ENCODE measurements around the gene ZNF691. TPM values are rescaled to one million over a fixed set of nuclear protein-coding genes. Genes with fewer than 3 reads are reported as not detected.

ZNF691 gene
- total RNA-seq, 1 experiment from 2014 or later: 16.6 TPM

DNA sequence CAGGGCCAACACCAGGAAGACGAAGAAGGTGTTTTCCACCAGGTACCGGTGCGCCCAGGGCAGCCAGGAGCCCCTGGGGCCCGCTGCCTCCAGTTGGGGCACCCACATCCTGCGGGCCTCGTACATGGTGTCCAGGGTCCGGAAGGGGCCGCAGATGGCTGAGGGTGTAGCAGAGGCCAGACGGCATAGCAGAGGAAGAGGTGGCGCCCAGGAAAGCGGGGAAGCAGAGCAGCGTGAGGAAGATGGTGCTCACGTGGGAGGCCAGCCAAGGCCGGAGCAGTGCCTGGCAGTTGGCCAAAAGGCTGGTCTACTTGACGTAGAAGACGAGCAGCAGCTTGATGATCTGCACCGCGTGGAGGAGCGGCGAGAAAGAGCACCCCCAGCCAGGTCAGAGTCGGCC, 40.4 kb downstream of the ZNF691 start:
- peaks cover 7% of the 10 kb centered on the region; the same call in 1 of the 2 replicates for H3K27me3 Mint-ChIP-seq (ENCODE audit: low read depth)
- H3K4me3 Mint-ChIP-seq: no peak overlapping the region
- ATAC-seq: no peak
- no peaks in the 10 kb centered on the region for H3K9me3 Mint-ChIP-seq
- H3K27ac Mint-ChIP-seq: no peak overlapping the region
- no peak for DNase-seq (ENCODE audit: low spot score)
- ChIA-PET CTCF (interaction anchor here (1.4 kb wide), 1 partner anchor 27 kb away, joined by 4 read pairs; no protein-coding TSS in a partner anchor), POLR2A (no interaction called here)
- TF ChIP-seq JUN (CRISPR knock-in tag; IDR thresholded peaks at IDR 0.05) (no peak), FOXJ3 (CRISPR knock-in tag; IDR thresholded peaks at IDR 0.05; ENCODE audit: borderline replicate concordance) (no peak), ZBTB21 (CRISPR knock-in tag; IDR thresholded peaks at IDR 0.05; ENCODE audit: borderline replicate concordance) (no peak), NR1H2 (CRISPR knock-in tag; IDR thresholded peaks at IDR 0.05) (no peak)
- TF ChIP-seq, protein P1, sequence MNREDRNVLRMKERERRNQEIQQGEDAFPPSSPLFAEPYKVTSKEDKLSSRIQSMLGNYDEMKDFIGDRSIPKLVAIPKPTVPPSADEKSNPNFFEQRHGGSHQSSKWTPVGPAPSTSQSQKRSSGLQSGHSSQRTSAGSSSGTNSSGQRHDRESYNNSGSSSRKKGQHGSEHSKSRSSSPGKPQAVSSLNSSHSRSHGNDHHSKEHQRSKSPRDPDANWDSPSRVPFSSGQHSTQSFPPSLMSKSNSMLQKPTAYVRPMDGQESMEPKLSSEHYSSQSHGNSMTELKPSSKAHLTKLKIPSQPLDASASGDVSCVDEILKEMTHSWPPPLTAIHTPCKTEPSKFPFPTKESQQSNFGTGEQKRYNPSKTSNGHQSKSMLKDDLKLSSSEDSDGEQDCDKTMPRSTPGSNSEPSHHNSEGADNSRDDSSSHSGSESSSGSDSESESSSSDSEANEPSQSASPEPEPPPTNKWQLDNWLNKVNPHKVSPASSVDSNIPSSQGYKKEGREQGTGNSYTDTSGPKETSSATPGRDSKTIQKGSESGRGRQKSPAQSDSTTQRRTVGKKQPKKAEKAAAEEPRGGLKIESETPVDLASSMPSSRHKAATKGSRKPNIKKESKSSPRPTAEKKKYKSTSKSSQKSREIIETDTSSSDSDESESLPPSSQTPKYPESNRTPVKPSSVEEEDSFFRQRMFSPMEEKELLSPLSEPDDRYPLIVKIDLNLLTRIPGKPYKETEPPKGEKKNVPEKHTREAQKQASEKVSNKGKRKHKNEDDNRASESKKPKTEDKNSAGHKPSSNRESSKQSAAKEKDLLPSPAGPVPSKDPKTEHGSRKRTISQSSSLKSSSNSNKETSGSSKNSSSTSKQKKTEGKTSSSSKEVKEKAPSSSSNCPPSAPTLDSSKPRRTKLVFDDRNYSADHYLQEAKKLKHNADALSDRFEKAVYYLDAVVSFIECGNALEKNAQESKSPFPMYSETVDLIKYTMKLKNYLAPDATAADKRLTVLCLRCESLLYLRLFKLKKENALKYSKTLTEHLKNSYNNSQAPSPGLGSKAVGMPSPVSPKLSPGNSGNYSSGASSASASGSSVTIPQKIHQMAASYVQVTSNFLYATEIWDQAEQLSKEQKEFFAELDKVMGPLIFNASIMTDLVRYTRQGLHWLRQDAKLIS (CRISPR knock-in tag; IDR thresholded peaks at IDR 0.05; ENCODE audit: borderline replicate concordance): no peak
- TF ChIP-seq, protein P2, sequence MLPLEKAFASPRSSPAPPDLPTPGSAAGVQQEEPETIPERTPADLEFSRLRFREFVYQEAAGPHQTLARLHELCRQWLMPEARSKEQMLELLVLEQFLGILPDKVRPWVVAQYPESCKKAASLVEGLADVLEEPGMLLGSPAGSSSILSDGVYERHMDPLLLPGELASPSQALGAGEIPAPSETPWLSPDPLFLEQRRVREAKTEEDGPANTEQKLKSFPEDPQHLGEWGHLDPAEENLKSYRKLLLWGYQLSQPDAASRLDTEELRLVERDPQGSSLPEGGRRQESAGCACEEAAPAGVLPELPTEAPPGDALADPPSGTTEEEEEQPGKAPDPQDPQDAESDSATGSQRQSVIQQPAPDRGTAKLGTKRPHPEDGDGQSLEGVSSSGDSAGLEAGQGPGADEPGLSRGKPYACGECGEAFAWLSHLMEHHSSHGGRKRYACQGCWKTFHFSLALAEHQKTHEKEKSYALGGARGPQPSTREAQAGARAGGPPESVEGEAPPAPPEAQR (CRISPR knock-in tag; IDR thresholded peaks at IDR 0.05): no peak
- TF ChIP-seq, protein P3, sequence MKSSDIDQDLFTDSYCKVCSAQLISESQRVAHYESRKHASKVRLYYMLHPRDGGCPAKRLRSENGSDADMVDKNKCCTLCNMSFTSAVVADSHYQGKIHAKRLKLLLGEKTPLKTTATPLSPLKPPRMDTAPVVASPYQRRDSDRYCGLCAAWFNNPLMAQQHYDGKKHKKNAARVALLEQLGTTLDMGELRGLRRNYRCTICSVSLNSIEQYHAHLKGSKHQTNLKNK (CRISPR knock-in tag; IDR thresholded peaks at IDR 0.05): no peak
- TF ChIP-seq, protein P4, sequence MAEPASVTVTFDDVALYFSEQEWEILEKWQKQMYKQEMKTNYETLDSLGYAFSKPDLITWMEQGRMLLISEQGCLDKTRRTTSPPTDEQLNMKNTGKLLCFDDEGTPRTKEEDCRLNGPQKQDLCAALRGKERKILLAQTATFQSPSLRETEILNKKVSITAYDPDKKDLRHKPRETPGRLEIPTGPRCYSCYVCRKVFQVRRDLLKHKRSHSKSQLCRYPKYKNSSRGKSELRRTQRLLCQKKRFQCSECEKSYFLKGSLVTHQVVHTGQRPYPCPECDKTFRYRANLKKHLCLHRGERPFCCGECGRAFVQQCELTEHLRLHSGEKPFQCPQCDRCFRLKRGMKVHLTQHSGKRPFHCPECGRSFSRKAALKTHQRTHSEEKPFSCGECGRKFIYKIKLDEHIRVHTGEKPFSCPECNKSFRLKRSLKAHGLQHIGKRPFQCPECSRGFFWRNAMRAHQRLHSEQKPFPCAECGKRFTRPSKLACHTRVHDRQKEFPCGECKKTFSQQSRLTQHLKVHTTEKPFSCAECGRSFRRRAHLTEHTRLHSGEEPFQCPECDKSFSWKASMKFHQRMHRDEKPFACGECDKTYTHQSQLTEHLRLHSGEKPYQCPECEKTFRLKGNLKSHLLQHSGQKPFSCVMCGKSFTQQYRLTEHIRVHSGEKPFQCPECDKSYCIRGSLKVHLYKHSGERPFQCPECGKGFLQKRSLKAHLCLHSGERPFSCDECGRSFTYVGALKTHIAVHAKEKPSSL (CRISPR knock-in tag; conservative IDR thresholded peaks at IDR 0.05): no peak
- TF ChIP-seq, protein P5, sequence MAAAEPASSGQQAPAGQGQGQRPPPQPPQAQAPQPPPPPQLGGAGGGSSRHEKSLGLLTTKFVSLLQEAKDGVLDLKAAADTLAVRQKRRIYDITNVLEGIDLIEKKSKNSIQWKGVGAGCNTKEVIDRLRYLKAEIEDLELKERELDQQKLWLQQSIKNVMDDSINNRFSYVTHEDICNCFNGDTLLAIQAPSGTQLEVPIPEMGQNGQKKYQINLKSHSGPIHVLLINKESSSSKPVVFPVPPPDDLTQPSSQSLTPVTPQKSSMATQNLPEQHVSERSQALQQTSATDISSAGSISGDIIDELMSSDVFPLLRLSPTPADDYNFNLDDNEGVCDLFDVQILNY (CRISPR knock-in tag; IDR thresholded peaks at IDR 0.05): no peak
- H3K4me1 Mint-ChIP-seq: no peaks in the 10 kb centered on the region
- H3K36me3 Mint-ChIP-seq: no peaks in the 10 kb centered on the region

DNA sequence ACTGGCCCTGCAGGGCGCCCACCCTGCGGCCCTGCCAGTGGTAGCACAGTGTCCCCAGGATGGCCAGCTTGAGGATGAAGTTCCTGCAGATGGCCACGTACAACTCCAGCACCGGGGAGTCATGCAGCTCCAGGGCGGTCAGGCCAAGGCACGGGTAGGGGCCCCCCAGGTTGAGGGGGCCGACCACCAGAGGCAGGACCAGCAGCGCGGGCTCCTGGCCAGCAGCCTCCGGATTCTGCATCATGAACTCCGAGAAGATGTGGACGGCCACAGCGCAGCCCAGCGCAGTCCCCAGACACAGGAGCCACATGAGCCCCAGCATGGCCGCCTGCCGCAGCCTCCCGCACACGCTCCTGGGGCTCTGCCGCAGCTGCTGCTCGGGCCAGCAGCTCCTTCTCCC, 41.0 kb downstream of the ZNF691 start:
- no peak overlapping the region for H3K4me3 Mint-ChIP-seq
- H3K36me3 Mint-ChIP-seq: no peaks in the 10 kb centered on the region
- no peak for DNase-seq (ENCODE audit: low spot score)
- H3K4me1 Mint-ChIP-seq: no peaks in the 10 kb centered on the region
- H3K9me3 Mint-ChIP-seq: no peaks in the 10 kb centered on the region
- H3K27ac Mint-ChIP-seq: no peak overlapping the region
- ATAC-seq: no peak
- ChIA-PET POLR2A (no interaction called here), CTCF (interaction anchor here (1.4 kb wide), 1 partner anchor 26 kb away, joined by 4 read pairs; no protein-coding TSS in a partner anchor)
- peaks cover 7% of the 10 kb centered on the region; the same call in 1 of the 2 replicates for H3K27me3 Mint-ChIP-seq (ENCODE audit: low read depth)
- TF ChIP-seq RORB (CRISPR knock-in tag; IDR thresholded peaks at IDR 0.05) (no peak), ZNF232 (CRISPR knock-in tag; IDR thresholded peaks at IDR 0.05) (no peak), EMX1 (CRISPR knock-in tag; IDR thresholded peaks at IDR 0.05) (no peak), RELA (CRISPR knock-in tag; IDR thresholded peaks at IDR 0.05; ENCODE audit: borderline replicate concordance) (no peak), CREM (CRISPR knock-in tag; IDR thresholded peaks at IDR 0.05) (no peak)
- TF ChIP-seq, protein P6, sequence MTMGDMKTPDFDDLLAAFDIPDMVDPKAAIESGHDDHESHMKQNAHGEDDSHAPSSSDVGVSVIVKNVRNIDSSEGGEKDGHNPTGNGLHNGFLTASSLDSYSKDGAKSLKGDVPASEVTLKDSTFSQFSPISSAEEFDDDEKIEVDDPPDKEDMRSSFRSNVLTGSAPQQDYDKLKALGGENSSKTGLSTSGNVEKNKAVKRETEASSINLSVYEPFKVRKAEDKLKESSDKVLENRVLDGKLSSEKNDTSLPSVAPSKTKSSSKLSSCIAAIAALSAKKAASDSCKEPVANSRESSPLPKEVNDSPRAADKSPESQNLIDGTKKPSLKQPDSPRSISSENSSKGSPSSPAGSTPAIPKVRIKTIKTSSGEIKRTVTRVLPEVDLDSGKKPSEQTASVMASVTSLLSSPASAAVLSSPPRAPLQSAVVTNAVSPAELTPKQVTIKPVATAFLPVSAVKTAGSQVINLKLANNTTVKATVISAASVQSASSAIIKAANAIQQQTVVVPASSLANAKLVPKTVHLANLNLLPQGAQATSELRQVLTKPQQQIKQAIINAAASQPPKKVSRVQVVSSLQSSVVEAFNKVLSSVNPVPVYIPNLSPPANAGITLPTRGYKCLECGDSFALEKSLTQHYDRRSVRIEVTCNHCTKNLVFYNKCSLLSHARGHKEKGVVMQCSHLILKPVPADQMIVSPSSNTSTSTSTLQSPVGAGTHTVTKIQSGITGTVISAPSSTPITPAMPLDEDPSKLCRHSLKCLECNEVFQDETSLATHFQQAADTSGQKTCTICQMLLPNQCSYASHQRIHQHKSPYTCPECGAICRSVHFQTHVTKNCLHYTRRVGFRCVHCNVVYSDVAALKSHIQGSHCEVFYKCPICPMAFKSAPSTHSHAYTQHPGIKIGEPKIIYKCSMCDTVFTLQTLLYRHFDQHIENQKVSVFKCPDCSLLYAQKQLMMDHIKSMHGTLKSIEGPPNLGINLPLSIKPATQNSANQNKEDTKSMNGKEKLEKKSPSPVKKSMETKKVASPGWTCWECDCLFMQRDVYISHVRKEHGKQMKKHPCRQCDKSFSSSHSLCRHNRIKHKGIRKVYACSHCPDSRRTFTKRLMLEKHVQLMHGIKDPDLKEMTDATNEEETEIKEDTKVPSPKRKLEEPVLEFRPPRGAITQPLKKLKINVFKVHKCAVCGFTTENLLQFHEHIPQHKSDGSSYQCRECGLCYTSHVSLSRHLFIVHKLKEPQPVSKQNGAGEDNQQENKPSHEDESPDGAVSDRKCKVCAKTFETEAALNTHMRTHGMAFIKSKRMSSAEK (CRISPR knock-in tag; IDR thresholded peaks at IDR 0.05; ENCODE audit: borderline replicate concordance): no peak
- TF ChIP-seq, protein P7, sequence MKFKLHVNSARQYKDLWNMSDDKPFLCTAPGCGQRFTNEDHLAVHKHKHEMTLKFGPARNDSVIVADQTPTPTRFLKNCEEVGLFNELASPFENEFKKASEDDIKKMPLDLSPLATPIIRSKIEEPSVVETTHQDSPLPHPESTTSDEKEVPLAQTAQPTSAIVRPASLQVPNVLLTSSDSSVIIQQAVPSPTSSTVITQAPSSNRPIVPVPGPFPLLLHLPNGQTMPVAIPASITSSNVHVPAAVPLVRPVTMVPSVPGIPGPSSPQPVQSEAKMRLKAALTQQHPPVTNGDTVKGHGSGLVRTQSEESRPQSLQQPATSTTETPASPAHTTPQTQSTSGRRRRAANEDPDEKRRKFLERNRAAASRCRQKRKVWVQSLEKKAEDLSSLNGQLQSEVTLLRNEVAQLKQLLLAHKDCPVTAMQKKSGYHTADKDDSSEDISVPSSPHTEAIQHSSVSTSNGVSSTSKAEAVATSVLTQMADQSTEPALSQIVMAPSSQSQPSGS (CRISPR knock-in tag; IDR thresholded peaks at IDR 0.05; ENCODE audit: borderline replicate concordance, low read depth): no peak
- TF ChIP-seq, protein P8, sequence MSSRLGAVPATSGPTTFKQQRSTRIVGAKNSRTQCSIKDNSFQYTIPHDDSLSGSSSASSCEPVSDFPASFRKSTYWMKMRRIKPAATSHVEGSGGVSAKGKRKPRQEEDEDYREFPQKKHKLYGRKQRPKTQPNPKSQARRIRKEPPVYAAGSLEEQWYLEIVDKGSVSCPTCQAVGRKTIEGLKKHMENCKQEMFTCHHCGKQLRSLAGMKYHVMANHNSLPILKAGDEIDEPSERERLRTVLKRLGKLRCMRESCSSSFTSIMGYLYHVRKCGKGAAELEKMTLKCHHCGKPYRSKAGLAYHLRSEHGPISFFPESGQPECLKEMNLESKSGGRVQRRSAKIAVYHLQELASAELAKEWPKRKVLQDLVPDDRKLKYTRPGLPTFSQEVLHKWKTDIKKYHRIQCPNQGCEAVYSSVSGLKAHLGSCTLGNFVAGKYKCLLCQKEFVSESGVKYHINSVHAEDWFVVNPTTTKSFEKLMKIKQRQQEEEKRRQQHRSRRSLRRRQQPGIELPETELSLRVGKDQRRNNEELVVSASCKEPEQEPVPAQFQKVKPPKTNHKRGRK (CRISPR knock-in tag; IDR thresholded peaks at IDR 0.05; ENCODE audit: borderline replicate concordance): no peak
